ENCODE data around the gene SPECC1. TPM values are rescaled to one million over a fixed set of nuclear protein-coding genes. Genes with fewer than 3 reads are reported as not detected.
"Not testable (repeated sequence)": the region's sequence is repeated elsewhere in the genome, so short reads cannot be mapped to it uniquely, and the experiment has no call there.

The SPECC1 gene
- total RNA-seq (1 to 10 TPM; 1.8 to 1.9 TPM), polyA plus RNA-seq (1 to 10 TPM; 2.5 to 4.7 (median 3.1) TPM), total RNA-seq (1.7 to 6.4 (median 2.9) reads per million in 6 experiments)

GRCh38 chr17:20009302-20010098 lies at the start of gene SPECC1:
SPECC1 (plus strand) TSS chr17:20009359; CDS start chr17:20096652, 87,293 bp downstream.
- H3K27ac Mint-ChIP-seq = peak within 1 kb of the TSS in 6 of 10 donors; percentile 24 to 78 (median 36)
- ATAC-seq (peak; percentile 96 to 98), DNase-seq (peak in 9 of 10 donors; percentile 72 to 93 (median 86))
- peak within 1 kb of the TSS; percentile 81 to 95 (median 90) for H3K4me3 Mint-ChIP-seq
- POLR2A ChIA-PET = interaction anchor here (0.6 to 1.6 kb wide), 3 partner anchors 32 to 988 kb away, joined by 3 to 5 read pairs (median 4); partner anchors contain the start of gene AKAP10
- H3K4me1 Mint-ChIP-seq = peaks cover 7 to 17% (median 9%) of the 10 kb centered on the region in 4 donors
- H3K27me3 Mint-ChIP-seq = peaks cover 35 to 87% (median 52%) of the 10 kb centered on the region in 5 donors
- no peaks in the 10 kb centered on the region for H3K36me3 Mint-ChIP-seq
- peaks cover 0 to 3% (median 0%) of the 10 kb centered on the region in 9 donors for H3K9me3 Mint-ChIP-seq

DNA sequence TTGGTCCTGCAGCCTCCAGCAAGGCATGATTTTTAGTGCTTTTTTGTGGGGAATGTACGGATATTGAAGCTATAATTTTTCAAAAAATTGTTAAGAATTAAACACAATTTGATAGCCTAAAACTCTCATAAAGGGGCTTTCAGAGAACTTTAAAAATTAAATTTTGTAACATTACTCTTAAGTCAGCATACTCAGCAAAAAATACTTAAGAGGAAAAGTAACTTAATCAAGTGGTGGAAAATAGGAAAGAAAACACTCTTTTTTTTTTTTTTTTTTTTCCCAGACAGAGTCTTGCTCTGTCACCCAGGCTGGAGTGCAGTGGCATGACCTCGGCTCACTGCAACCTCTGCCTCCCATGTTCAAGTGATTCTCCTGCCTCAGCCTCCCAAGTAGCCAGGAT lies 46.2 kb upstream of the SPECC1 start:
- H3K4me3 Mint-ChIP-seq, H3K27me3 Mint-ChIP-seq, H3K9me3 Mint-ChIP-seq, ATAC-seq, DNase-seq, POLR2A ChIA-PET: not testable (repeated sequence)
- Mint-ChIP-seq H3K4me1 (peaks cover 16 to 56% (median 36%) of the 10 kb centered on the region in 4 donors), H3K27ac (peak overlapping the region in 1 of 10 donors; percentile 43), H3K36me3 (peaks cover 3 to 88% (median 13%) of the 10 kb centered on the region in 3 donors)

GRCh38 chr17:19973156-19973555 lies 36.0 kb upstream of the SPECC1 start:
- DNase-seq (no peak), ATAC-seq (no peak)
- Mint-ChIP-seq H3K9me3 (no peaks in the 10 kb centered on the region), H3K27ac (peak overlapping the region in 4 of 10 donors; percentile 25 to 46 (median 28)), H3K36me3 (peaks cover 0 to 62% (median 9%) of the 10 kb centered on the region in 3 donors), H3K4me1 (peaks cover 20 to 73% (median 62%) of the 10 kb centered on the region in 4 donors), H3K4me3 (peak overlapping the region in 3 of 10 donors; percentile 3 to 22 (median 10)), H3K27me3 (no peaks in the 10 kb centered on the region)
- POLR2A ChIA-PET = no interaction called here

DNA sequence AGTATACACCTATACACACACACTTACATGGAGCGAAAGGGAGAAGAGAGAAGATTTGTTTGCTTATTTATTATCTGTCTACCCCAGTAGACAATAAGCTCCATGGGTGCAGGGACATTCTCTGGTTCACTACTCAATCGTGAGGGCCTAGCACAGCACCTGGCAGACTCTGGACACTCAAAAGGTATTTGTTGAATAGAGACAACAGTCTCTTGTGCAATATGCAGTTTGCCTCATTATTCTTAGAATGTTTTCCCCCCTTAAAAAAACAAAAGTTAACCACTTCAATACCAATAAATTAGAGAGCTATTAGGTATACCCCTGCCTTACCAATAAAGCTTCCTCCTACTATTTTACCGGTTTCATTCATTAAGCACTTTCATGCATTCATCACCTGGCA lies 33.6 kb upstream of the SPECC1 start:
- no peaks in the 10 kb centered on the region for H3K9me3 Mint-ChIP-seq
- POLR2A ChIA-PET = interaction anchor here (2.9 kb wide), 1 partner anchor 108 kb away, joined by 19 read pairs; the partner anchor contains the start of gene ULK2

DNA sequence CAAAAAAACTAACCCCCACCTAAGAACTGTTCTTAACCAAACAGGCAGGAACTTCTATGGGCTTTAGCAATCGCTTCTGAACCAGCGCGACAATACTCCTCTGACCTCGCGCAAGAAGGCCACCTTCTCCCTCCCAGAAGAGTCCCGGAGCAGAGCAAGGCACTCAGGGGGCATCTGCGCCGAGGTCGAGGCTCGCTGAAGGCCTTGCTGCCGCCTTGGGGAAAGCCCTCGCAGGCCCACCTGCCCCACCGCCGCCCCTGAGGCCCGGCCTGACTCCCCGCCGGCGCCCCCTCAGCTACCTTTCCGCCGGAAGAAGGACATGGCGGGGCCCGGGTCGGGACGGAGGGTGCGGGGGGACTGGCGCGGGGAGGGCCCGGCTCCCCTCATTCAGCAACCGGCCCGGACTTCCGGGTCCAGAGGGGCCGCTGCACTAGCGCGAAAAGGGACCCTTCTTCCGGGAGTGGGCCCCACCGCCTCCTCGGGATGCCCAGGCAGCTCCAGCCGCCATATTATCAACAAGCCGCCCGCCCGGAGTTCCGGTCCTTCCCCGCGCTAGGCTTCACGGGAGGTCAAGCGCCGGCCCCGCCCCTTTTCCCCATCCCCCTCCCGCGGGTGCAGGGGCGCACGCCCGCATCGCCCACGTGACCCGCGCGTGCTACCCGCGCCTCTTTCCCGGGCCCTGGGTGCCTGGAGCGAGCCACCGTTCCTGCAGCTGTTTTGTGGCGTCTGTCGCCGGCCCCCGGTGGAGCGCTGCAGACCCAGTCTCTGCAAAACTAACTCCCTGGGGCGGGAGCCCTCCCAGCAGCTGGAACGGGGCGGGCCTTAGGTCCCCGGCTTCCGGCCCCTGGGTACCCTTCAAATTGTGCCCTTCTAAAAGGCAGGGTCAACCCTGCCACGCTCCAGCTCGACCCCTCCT lies 31.6 kb upstream of the SPECC1 start, which contains the start of gene AKAP10:
Gene AKAP10 (minus strand): TSS at position 536 of the 916 bp plus-strand sequence. CDS start 149 bp downstream, at position 387.
- Mint-ChIP-seq H3K4me3 (peak within 1 kb of the TSS; percentile 95 to 99 (median 97)), H3K27ac (peak within 1 kb of the TSS; percentile 93 to 98 (median 97)), H3K27me3 (no peaks in the 10 kb centered on the region), H3K9me3 (no peaks in the 10 kb centered on the region), H3K4me1 (peaks cover 13 to 64% (median 47%) of the 10 kb centered on the region in 4 donors), H3K36me3 (peaks cover 0 to 30% (median 0%) of the 10 kb centered on the region in 3 donors)
- POLR2A ChIA-PET = interaction anchor here (0.6 to 2.9 kb wide), 15 partner anchors 9 to 599 kb away, joined by 3 to 19 read pairs (median 5); partner anchors contain the start of genes ALDH3A2, MAPK7, SPECC1 and ULK2
- DNase-seq (peak; percentile 84 to 95 (median 88)), ATAC-seq (peak; percentile 79 to 83)

More for the DNA sequence above, 33.6 kb upstream of the SPECC1 start:
- Mint-ChIP-seq H3K27ac (peak overlapping the region in 8 of 10 donors; percentile 26 to 72 (median 69)), H3K4me3 (peak overlapping the region; percentile 3 to 99 (median 61)), H3K36me3 (peaks cover 0 to 42% (median 3%) of the 10 kb centered on the region in 3 donors), H3K27me3 (no peaks in the 10 kb centered on the region), H3K4me1 (peaks cover 15 to 72% (median 57%) of the 10 kb centered on the region in 4 donors)
- ATAC-seq (no peak), DNase-seq (no peak)

GRCh38 chr17:19978209-19978802 lies 30.9 kb upstream of the SPECC1 start:
- H3K36me3 Mint-ChIP-seq = peaks cover 0 to 22% (median 0%) of the 10 kb centered on the region in 3 donors
- peaks cover 10 to 56% (median 39%) of the 10 kb centered on the region in 4 donors for H3K4me1 Mint-ChIP-seq
- POLR2A ChIA-PET = interaction anchor here (0.6 to 2.9 kb wide), 11 partner anchors 9 to 600 kb away, joined by 3 to 19 read pairs (median 5); partner anchors contain the start of genes ALDH3A2, MAPK7 and ULK2
- H3K27me3 Mint-ChIP-seq = no peaks in the 10 kb centered on the region
- ATAC-seq (no peak), DNase-seq (peak in 4 of 10 donors; percentile 4 to 32 (median 16))
- H3K9me3 Mint-ChIP-seq = no peaks in the 10 kb centered on the region
- peak overlapping the region; percentile 95 to 99 (median 97) for H3K4me3 Mint-ChIP-seq
- peak overlapping the region; percentile 93 to 98 (median 97) for H3K27ac Mint-ChIP-seq

DNA sequence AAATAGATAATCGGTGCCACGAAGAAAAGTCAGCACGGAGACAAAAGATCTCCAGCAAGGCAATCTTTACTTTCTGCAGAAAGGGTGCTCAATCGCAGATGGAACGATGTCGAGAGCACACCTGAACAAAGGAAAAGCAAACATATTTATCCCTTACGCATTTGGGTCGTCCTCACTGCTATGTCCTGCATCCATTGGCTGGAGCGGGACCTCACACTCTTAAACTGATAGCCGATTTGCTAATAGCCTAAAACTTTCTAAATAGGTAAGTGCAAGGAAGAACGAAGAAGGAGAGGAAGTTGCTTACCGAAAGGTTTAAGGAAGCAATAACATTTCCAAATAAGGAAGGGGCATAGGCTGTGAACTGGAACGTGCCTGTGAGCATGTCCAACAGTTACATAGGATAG lies 30.4 kb upstream of the SPECC1 start:
- peaks cover 0 to 17% (median 0%) of the 10 kb centered on the region in 3 donors for H3K36me3 Mint-ChIP-seq
- H3K27me3 Mint-ChIP-seq = no peaks in the 10 kb centered on the region
- peak overlapping the region; percentile 95 to 99 (median 97) for H3K4me3 Mint-ChIP-seq
- H3K9me3 Mint-ChIP-seq = no peaks in the 10 kb centered on the region
- no peak for ATAC-seq
- H3K27ac Mint-ChIP-seq = peak overlapping the region; percentile 93 to 98 (median 97)
- peaks cover 8 to 51% (median 34%) of the 10 kb centered on the region in 4 donors for H3K4me1 Mint-ChIP-seq
- no peak for DNase-seq
- POLR2A ChIA-PET = interaction anchor here (1.6 to 2.4 kb wide), 2 partner anchors 102 to 601 kb away, joined by 8 to 10 read pairs; partner anchors contain the start of gene MAPK7

DNA sequence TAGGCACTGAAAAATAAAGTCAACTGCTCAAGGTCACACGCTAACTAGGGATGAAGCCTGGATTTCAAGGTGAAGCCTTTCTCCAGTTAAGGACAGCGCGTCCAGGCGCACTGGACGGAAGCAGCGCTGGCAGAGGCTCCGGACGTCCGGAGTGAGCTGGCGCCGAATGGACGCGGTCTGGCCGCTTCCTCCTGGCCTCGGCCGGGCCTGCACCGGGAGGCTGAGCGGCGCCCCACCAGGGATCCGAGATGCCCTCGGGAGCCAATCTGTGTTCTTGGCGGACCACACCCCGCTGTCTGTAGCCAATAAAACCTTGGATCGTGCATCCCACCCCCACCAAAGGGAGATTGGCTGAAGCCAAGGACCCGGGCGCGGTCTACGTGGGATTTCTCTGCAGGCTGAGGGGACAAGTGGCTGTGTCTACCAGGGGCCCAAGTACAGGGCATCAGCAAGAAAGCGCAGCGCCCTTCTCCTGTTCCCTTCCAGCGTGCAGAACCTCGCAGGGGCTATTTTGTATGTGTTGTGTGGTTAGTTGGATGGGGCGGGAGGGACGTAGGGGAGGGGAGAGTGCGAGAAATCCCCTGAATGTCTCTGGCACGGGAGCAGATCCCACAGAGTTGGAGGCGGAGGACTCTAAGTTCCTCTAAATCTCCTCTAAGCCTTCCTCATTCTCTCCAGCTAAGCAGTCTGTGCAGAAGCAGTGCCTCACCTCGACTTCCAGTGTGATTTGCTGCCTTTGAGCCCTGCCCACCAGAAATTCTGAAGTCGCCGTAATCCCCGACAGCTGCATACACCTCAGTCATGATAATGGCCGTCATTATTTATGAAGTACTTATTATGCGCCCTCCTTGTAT lies 29.0 kb upstream of the SPECC1 start:
- H3K27ac Mint-ChIP-seq = peak overlapping the region in 2 of 10 donors; percentile 44 to 51

GRCh38 chr17:19986941-19987861 lies 22.0 kb upstream of the SPECC1 start:
- POLR2A ChIA-PET = interaction anchor here (1.2 kb wide), 1 partner anchor 10 kb away, joined by 3 read pairs; the partner anchor contains the start of gene AKAP10
- Mint-ChIP-seq H3K36me3 (no peaks in the 10 kb centered on the region), H3K27ac (no peak overlapping the region), H3K9me3 (no peaks in the 10 kb centered on the region), H3K4me1 (no peaks in the 10 kb centered on the region), H3K4me3 (no peak overlapping the region), H3K27me3 (peaks cover 0 to 4% (median 2%) of the 10 kb centered on the region in 5 donors)
- DNase-seq = no peak
- no peak for ATAC-seq

More for the DNA sequence above, 29.0 kb upstream of the SPECC1 start:
- peak overlapping the region in 4 of 10 donors; percentile 11 to 64 (median 35) for H3K4me3 Mint-ChIP-seq
- ATAC-seq = no peak
- POLR2A ChIA-PET = no interaction called here
- H3K4me1 Mint-ChIP-seq = peaks cover 8 to 38% (median 23%) of the 10 kb centered on the region in 4 donors
- H3K36me3 Mint-ChIP-seq = peaks cover 0 to 6% (median 0%) of the 10 kb centered on the region in 3 donors
- no peak for DNase-seq
- no peaks in the 10 kb centered on the region for H3K9me3 Mint-ChIP-seq
- no peaks in the 10 kb centered on the region for H3K27me3 Mint-ChIP-seq

DNA sequence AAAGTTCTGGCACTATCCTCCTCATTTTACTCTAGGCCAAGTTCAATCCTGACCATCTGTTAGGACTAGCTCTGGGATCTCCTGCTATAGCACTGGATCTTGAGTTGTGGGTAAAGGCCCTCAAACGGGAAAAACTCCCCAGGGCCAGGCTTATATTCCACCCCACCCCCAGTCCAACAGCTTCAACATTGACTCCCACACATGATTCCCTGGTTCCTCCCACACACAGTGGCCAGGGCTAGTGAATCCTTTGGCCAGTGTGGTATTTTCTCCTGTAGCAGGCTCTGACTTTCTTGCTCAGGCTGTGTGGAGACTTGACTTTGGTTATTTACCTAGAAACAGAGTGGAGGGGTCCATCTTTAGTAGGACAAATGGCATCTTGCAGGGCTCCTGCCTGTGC lies 21.3 kb upstream of the SPECC1 start:
- H3K36me3 Mint-ChIP-seq = no peaks in the 10 kb centered on the region
- H3K9me3 Mint-ChIP-seq = no peaks in the 10 kb centered on the region
- no peak for ATAC-seq
- peaks cover 2 to 3% (median 2%) of the 10 kb centered on the region in 4 donors for H3K4me1 Mint-ChIP-seq
- H3K4me3 Mint-ChIP-seq = no peak overlapping the region
- POLR2A ChIA-PET = interaction anchor here (1.2 kb wide), 1 partner anchor 10 kb away, joined by 3 read pairs; the partner anchor contains the start of gene AKAP10
- no peak for DNase-seq
- peaks cover 0 to 7% (median 3%) of the 10 kb centered on the region in 5 donors for H3K27me3 Mint-ChIP-seq
- H3K27ac Mint-ChIP-seq = no peak overlapping the region

Data from naive thymus-derived CD8-positive, alpha-beta T cell (primary cell).